Fibroblast of lung (primary cell): ENCODE measurements around the gene XPNPEP1.

Experiments
- EZH2 ChIP-seq: IDR thresholded peaks from 2 replicates; pipeline ENCODE4 v1.5.1; 2012; ENCODE audit warnings: low read length, control low read depth, mild to moderate bottlenecking; ENCODE audit errors: missing control alignments
- TF ChIP-seq, protein P1 (sequence below), 2 donors: IDR thresholded peaks in 1 of 2; conservative IDR thresholded peaks in 1 of 2; 1 replicate in 1 of 2; 2 replicates in 1 of 2; pipeline ENCODE4 v1.5.1; 2011 to 2012; ENCODE audit warnings: low read length in 2 of 2, control low read depth in 1 of 2, inconsistent platforms in 1 of 2, low read depth in 1 of 2, mild to moderate bottlenecking in 1 of 2

DNA sequence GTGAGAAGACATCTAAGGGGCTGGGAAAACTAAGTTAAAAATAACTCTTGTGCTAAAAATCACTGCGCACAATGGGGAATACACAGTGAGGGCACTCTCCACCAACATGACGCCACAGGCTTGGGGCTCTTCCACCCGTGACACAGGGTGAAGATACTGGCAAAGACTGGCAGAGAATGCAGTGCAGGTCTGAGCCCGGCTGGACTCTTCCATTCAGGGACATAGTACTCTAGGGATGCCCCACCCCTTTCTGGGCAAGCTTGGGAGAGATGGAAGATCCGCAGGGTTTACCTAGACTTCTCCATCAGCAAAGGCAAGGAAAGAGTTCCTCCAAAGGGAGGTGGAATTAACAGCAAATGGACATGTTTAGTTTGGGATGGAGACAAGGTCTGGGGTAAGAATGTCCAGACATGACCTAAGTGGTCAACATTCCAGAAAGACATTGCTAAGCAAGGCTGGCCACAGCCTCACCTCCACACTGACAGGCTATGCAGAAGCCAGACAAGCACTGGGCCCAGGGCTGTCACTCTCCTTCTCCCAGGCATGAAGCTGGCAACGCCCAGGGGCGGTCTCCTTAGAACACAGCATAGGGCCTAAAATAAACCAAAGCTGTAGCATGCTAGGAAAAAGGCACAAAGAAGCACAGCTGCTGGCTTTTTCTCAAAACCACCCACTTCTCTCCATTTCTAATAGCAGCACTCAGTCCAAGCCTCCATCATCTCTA, 28.1 kb downstream of the XPNPEP1 start:
- TF ChIP-seq, protein P1, sequence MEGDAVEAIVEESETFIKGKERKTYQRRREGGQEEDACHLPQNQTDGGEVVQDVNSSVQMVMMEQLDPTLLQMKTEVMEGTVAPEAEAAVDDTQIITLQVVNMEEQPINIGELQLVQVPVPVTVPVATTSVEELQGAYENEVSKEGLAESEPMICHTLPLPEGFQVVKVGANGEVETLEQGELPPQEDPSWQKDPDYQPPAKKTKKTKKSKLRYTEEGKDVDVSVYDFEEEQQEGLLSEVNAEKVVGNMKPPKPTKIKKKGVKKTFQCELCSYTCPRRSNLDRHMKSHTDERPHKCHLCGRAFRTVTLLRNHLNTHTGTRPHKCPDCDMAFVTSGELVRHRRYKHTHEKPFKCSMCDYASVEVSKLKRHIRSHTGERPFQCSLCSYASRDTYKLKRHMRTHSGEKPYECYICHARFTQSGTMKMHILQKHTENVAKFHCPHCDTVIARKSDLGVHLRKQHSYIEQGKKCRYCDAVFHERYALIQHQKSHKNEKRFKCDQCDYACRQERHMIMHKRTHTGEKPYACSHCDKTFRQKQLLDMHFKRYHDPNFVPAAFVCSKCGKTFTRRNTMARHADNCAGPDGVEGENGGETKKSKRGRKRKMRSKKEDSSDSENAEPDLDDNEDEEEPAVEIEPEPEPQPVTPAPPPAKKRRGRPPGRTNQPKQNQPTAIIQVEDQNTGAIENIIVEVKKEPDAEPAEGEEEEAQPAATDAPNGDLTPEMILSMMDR (conservative IDR thresholded peaks at IDR 0.05 in 1 of 2, IDR thresholded peaks at IDR 0.05 in 1 of 2; ENCODE audit: low read depth in 1 of 2, low read length in 2 of 2): no peak
- no peak for TF ChIP-seq EZH2
